Activated CD8-positive, alpha-beta memory T cell treated with anti-CD3 and anti-CD28 coated beads, Interleukin-2, amount 10 ng/mL, durations not matched to agents 7 days and 5 days (primary cell): ENCODE measurements around the gene NEDD4L. TPM values are rescaled to one million over a fixed set of nuclear protein-coding genes. Genes with fewer than 3 reads are reported as not detected.
"Not testable (repeated sequence)": the region's sequence is repeated elsewhere in the genome, so short reads cannot be mapped to it uniquely, and the experiment has no call there.

Source experiments
- ATAC-seq: fragments of 150-1000 bp; cut with Tn5 transposase; one replicate; pipeline ENCODE4 v1.10.0; 2021; ENCODE audit warnings: moderate library complexity
- CTCF ChIA-PET: fragments of 350-600 bp; sonication (Branson Sonifier 250); formaldehyde crosslinking; loops from one replicate; lab custom pipeline; 2021; ENCODE audit warnings: antibody characterized with exemption; lab: Charles Lee
- DNase-seq: peaks from one replicate; pipeline ENCODE4 v3.0.0-alpha.2; 2020
- H3K27ac Mint-ChIP-seq: one replicate; pipeline ENCODE4 v1.8.0; 2021; ENCODE audit warnings: mild to moderate bottlenecking, mixed read lengths
- H3K27me3 Mint-ChIP-seq: one replicate; pipeline ENCODE4 v1.8.0; 2021; ENCODE audit warnings: mixed read lengths
- H3K36me3 Mint-ChIP-seq: one replicate; pipeline ENCODE4 v1.8.0; 2021; ENCODE audit warnings: mild to moderate bottlenecking, mixed read lengths
- H3K4me1 Mint-ChIP-seq: one replicate; pipeline ENCODE4 v1.8.0; 2021; ENCODE audit warnings: mixed read lengths
- H3K4me3 Mint-ChIP-seq: one replicate; pipeline ENCODE4 v1.8.0; 2021; ENCODE audit warnings: mild to moderate bottlenecking, moderate library complexity, mixed read lengths
- H3K9me3 Mint-ChIP-seq: one replicate; pipeline ENCODE4 v1.8.0; 2022; ENCODE audit warnings: low read depth, mixed read lengths
- total RNA-seq, 2 experiments: library from RNA; stranded (reverse); gene quantifications; one replicate each; pipeline ENCODE4 v1.2.3, GENCODE V29; 2021

NEDD4L gene
- total RNA-seq, 2 experiments from 2014 or later = 1.4 to 4.2 TPM

GRCh38 chr18:58416704-58417683 is 373.0 kb downstream of the NEDD4L start:
- H3K9me3 Mint-ChIP-seq = no peaks in the 10 kb centered on the region
- peaks cover 13% of the 10 kb centered on the region for H3K27me3 Mint-ChIP-seq
- no peaks in the 10 kb centered on the region for H3K36me3 Mint-ChIP-seq
- no peak overlapping the region for H3K4me3 Mint-ChIP-seq
- H3K4me1 Mint-ChIP-seq = no peaks in the 10 kb centered on the region
- CTCF ChIA-PET = no interaction called here
- H3K27ac Mint-ChIP-seq = no peak overlapping the region
- DNase-seq (no peak), ATAC-seq (no peak)

- peaks cover 13% of the 10 kb centered on the region for H3K27me3 Mint-ChIP-seq
- no peaks in the 10 kb centered on the region for H3K4me1 Mint-ChIP-seq
- CTCF ChIA-PET = no interaction called here
- DNase-seq (no peak), ATAC-seq (no peak)
- H3K36me3 Mint-ChIP-seq = no peaks in the 10 kb centered on the region
- H3K4me3 Mint-ChIP-seq = no peak overlapping the region
- H3K9me3 Mint-ChIP-seq = no peaks in the 10 kb centered on the region
- no peak overlapping the region for H3K27ac Mint-ChIP-seq
Measured at GRCh38 chr18:58417752-58418151, 373.7 kb downstream of the NEDD4L start.

- ATAC-seq (no peak), DNase-seq (no peak)
- peaks cover 12% of the 10 kb centered on the region for H3K27me3 Mint-ChIP-seq
- no peaks in the 10 kb centered on the region for H3K4me1 Mint-ChIP-seq
- H3K4me3 Mint-ChIP-seq = no peak overlapping the region
- CTCF ChIA-PET = no interaction called here
- no peaks in the 10 kb centered on the region for H3K36me3 Mint-ChIP-seq
- no peak overlapping the region for H3K27ac Mint-ChIP-seq
- no peaks in the 10 kb centered on the region for H3K9me3 Mint-ChIP-seq
Measured at GRCh38 chr18:58418361-58418760, 374.3 kb downstream of the NEDD4L start.

GRCh38 chr18:58419587-58420199 is 375.7 kb downstream of the NEDD4L start:
- H3K9me3 Mint-ChIP-seq = no peaks in the 10 kb centered on the region
- no peaks in the 10 kb centered on the region for H3K4me1 Mint-ChIP-seq

GRCh38 chr18:58426611-58427010 is 382.6 kb downstream of the NEDD4L start:
- Mint-ChIP-seq H3K36me3 (no peaks in the 10 kb centered on the region), H3K9me3 (no peaks in the 10 kb centered on the region), H3K4me3 (no peak overlapping the region), H3K27me3 (peaks cover 9% of the 10 kb centered on the region), H3K27ac (no peak overlapping the region), H3K4me1 (no peaks in the 10 kb centered on the region)
- DNase-seq = no peak
- ATAC-seq = no peak
- CTCF ChIA-PET = interaction anchor here (1.0 kb wide), 1 partner anchor 35 kb away, joined by 3 read pairs; no protein-coding TSS in a partner anchor

More at GRCh38 chr18:58419587-58420199, 375.7 kb downstream of the NEDD4L start:
- no peak for ATAC-seq
- Mint-ChIP-seq H3K36me3 (no peaks in the 10 kb centered on the region), H3K4me3 (no peak overlapping the region), H3K27me3 (peaks cover 8% of the 10 kb centered on the region), H3K27ac (no peak overlapping the region)
- CTCF ChIA-PET = no interaction called here
- DNase-seq = no peak

GRCh38 chr18:58427321-58427720 is 383.3 kb downstream of the NEDD4L start:
- no peaks in the 10 kb centered on the region for H3K9me3 Mint-ChIP-seq
- CTCF ChIA-PET = no interaction called here
- DNase-seq = no peak
- H3K27ac Mint-ChIP-seq = no peak overlapping the region
- peaks cover 7% of the 10 kb centered on the region for H3K27me3 Mint-ChIP-seq
- no peak for ATAC-seq
- no peaks in the 10 kb centered on the region for H3K4me1 Mint-ChIP-seq
- no peaks in the 10 kb centered on the region for H3K36me3 Mint-ChIP-seq
- H3K4me3 Mint-ChIP-seq = no peak overlapping the region

- H3K4me1 Mint-ChIP-seq = no peaks in the 10 kb centered on the region
- peaks cover 4% of the 10 kb centered on the region for H3K27me3 Mint-ChIP-seq
- H3K9me3 Mint-ChIP-seq = no peaks in the 10 kb centered on the region
- H3K4me3 Mint-ChIP-seq = no peak overlapping the region
- no peak overlapping the region for H3K27ac Mint-ChIP-seq
- ATAC-seq (no peak), DNase-seq (no peak)
- H3K36me3 Mint-ChIP-seq = no peaks in the 10 kb centered on the region
- CTCF ChIA-PET = no interaction called here
Measured at GRCh38 chr18:58429442-58429841, 385.4 kb downstream of the NEDD4L start.

GRCh38 chr18:58431215-58431614 is 387.2 kb downstream of the NEDD4L start:
- CTCF ChIA-PET = no interaction called here
- Mint-ChIP-seq H3K4me3 (no peak overlapping the region), H3K9me3 (no peaks in the 10 kb centered on the region), H3K27me3 (peaks cover 4% of the 10 kb centered on the region), H3K4me1 (no peaks in the 10 kb centered on the region), H3K36me3 (no peaks in the 10 kb centered on the region), H3K27ac (no peak overlapping the region)
- DNase-seq (no peak), ATAC-seq (no peak)

- no peak overlapping the region for H3K27ac Mint-ChIP-seq
- CTCF ChIA-PET = interaction anchor here (1.3 kb wide), 1 partner anchor 11 kb away, joined by 4 read pairs; no protein-coding TSS in a partner anchor
- H3K9me3 Mint-ChIP-seq = no peaks in the 10 kb centered on the region
- H3K4me1 Mint-ChIP-seq = no peaks in the 10 kb centered on the region
- no peaks in the 10 kb centered on the region for H3K27me3 Mint-ChIP-seq
- no peak overlapping the region for H3K4me3 Mint-ChIP-seq
- DNase-seq (no peak), ATAC-seq (no peak)
- H3K36me3 Mint-ChIP-seq = no peaks in the 10 kb centered on the region
Measured at GRCh38 chr18:58432050-58432727, 388.2 kb downstream of the NEDD4L start.

- H3K27me3 Mint-ChIP-seq, H3K4me3 Mint-ChIP-seq, H3K36me3 Mint-ChIP-seq, ATAC-seq, H3K27ac Mint-ChIP-seq, CTCF ChIA-PET, DNase-seq, H3K9me3 Mint-ChIP-seq: not testable (repeated sequence)
- peaks cover 15% of the 10 kb centered on the region for H3K4me1 Mint-ChIP-seq
Measured at GRCh38 chr18:58435221-58436005, 391.4 kb downstream of the NEDD4L start.

- CTCF ChIA-PET = no interaction called here
- H3K36me3 Mint-ChIP-seq = peaks cover 3% of the 10 kb centered on the region
- peaks cover 15% of the 10 kb centered on the region for H3K4me1 Mint-ChIP-seq
- peaks cover 2% of the 10 kb centered on the region for H3K9me3 Mint-ChIP-seq
- peak overlapping the region; percentile 86 for H3K27ac Mint-ChIP-seq
- peak overlapping the region; percentile 65 for H3K4me3 Mint-ChIP-seq
- no peaks in the 10 kb centered on the region for H3K27me3 Mint-ChIP-seq
- DNase-seq = no peak
- peak; percentile 76 for ATAC-seq
Measured at GRCh38 chr18:58438161-58438957, 394.3 kb downstream of the NEDD4L start.

GRCh38 chr18:58438958-58439300 is 394.9 kb downstream of the NEDD4L start:
- Mint-ChIP-seq H3K27ac (peak overlapping the region; percentile 86), H3K9me3 (peaks cover 2% of the 10 kb centered on the region), H3K36me3 (peaks cover 3% of the 10 kb centered on the region), H3K4me3 (peak overlapping the region; percentile 65), H3K4me1 (peaks cover 15% of the 10 kb centered on the region), H3K27me3 (no peaks in the 10 kb centered on the region)
- DNase-seq (no peak), ATAC-seq (peak; percentile 39)
- CTCF ChIA-PET = no interaction called here
